Activated CD8-positive, alpha-beta memory T cell treated with anti-CD3 and anti-CD28 coated beads, Interleukin-2, amount 50 U/mL, for 24 hours (primary cell): Measurements from ENCODE around the gene RAD23A.
A peak's percentile ranks its signal among the peaks of the same experiment; 100 is the strongest.
"Not testable (repeated sequence)": the region's sequence is repeated elsewhere in the genome, so short reads cannot be mapped to it uniquely, and the experiment has no call there.

ENCODE experiments used
- DNase-seq: peaks from one replicate; pipeline ENCODE4 v3.0.0-alpha.2; 2020; ENCODE audit errors: extremely low read depth

Gene RAD23A

DNA sequence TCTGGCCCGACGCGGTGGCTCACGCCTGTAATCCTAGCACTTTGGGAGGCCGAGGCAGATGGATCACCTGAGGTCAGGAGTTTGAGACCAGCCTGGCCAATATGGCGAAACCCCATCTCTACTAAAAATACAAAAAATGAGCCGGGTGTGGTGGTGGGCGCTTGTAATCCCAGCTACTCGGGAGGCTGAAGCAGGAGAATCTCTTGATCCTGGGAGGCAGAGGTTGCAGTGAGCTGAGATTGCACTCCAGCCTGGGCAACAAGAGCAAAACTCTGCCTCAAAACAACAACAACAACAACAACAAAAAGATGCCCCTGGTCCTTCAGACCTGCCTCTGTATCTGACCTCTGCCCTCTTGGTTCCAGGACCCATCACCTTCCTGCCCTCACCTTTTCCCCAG is 9.9 kb downstream of the RAD23A start:
- not testable (repeated sequence) for DNase-seq

DNA sequence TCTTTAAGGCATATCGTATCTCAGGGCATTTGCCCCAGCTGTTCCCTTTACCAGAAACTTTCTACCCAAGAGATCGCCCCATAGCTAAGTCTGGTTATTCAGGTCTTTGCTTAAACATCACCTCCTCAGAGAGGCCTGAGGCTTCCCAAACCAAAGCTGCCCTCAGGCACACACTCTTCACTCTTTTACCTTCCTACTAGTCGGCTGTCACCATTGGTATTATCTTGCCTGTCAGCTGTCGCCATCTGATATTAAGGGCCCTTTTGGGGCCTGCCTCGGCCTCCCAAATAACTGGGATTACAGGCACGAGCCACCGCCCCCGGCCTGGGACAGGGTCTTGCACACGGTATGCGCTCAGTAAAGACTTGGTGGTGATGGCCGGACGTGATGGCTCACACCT is 10.3 kb downstream of the RAD23A start:
- no peak for DNase-seq

DNA sequence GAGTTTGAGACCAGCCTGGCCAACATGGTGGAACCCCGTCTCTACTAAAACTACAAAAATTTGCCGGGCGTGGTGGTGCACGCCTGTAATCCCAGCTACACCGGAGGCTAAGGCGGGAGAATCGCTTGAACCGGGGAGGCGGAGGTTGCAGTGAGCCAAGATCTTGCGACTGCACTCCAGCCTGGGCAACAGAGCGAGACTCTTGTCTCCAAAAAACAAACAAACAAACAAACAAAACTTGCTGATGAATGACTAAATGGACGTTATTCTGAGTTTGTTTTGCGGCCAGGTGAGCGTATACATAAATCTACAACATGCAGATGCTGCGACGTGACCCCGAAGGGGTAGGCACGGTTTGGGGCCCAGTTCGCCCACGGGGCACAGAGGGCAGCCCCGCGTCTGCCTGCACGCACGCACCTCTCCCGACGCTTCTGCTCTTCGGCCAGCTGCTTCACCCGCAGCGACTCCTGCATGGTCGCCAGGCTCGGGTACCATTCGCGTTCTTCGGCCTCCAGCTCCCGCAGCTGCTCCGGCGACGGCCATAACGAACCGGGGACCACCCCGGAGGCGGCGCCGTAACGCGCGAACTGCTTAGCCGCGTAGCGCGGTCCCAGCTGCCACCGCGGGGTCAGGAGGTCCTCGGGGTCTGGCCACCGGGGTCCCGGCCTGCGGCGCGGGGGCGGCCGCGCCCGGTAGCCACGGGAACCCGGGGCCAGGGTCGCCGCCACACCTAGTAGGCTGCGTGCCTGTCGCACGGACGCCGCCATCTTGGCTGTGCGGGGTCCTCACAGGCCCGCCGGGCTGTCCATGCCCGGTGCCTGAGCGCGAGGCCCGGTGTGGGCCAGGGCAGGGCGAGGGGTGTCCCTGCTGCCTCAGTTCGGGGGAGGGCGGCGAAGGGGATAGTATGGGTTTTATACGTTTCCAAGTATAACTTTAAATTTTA is 11.1 kb downstream of the RAD23A start, which contains the start of gene GADD45GIP1:
Gene GADD45GIP1 (minus strand): TSS at position 778 of the 943 bp plus-strand sequence. CDS start 11 bp downstream, at position 767.
- no peak for DNase-seq

DNA sequence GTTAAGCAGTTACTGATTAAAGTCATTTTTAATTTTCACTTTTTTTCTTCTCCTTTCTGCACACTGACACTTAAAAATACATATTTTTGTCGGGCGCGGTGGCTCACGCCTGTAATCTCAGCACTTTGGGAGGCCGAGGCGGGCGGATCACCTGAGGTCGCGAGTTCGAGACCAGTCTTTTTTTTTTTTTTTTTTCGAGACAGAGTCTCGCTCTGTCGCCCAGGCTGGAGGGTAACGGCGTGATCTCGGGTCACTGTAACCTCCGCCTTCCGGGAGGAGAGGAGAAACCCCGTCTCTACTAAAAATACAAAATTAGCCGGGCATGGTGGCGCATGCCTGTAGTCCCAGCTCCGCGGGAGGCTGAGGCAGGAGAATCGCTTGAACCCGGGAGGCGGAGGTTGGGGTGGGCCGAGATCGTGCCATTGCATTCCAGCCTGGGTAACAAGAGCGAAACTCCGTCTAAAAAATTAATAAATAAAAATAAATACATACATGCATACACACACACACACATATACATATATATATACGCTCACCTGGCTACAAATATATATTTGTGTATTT is 11.8 kb downstream of the RAD23A start:
- not testable (repeated sequence) for DNase-seq

DNA sequence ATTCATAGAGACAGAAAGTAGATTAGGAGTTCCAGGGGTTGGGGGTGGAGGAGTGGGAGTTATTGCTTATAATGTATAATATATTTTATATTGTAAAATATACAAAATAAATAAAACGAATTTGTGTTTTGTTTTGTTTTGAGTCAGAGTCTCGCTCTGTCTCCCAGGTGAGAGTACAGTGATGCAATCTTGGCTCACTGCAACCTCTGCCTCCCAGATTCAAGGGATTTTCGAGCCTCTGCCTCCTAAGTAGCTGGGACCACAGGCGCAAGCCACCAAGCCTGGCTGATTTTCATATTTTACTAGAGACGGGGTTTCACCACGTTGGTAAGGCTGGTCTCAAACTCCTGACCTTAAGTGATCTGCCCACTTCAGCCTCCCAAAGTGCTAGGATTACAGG is 13.8 kb downstream of the RAD23A start:
- no peak for DNase-seq

DNA sequence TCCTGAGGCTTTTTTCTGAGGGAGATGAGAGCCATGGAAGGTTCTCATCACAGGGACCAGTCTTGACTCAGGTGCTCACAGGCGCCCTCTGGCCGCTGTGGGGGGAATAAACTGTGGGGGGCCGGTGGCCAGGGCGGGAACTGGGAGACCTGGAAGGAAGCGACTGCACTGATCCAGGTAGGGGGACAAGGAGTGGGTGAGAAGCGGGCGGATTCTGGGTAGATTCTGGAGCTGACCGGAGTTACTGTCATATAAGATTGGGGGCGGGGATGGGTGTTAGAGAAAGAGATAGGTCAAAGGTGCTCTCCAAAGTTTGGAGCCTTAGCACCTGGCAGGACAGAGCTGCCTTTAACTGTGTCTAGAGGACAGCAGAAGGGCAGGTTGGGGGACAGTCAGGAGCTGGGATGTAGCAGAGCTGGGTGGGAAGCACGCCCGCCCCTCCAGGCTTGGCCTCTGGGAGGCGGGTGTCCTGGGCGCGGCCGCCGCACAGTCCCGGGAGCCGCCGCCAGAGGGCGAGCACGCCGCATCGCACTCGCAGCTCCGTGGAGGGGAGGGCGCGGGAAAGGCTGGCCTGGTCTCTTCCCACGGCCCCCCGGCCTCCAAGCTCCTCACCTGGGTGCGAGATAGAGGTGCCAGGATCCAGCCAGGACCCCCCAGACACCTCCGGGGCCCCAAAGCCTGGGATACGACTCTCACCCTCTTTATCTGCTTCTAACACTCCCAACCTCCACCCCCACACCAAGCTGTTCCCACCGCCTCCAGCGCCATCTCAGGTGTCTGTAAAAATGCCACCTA is 19.6 kb downstream of the RAD23A start:
- no peak for DNase-seq

DNA sequence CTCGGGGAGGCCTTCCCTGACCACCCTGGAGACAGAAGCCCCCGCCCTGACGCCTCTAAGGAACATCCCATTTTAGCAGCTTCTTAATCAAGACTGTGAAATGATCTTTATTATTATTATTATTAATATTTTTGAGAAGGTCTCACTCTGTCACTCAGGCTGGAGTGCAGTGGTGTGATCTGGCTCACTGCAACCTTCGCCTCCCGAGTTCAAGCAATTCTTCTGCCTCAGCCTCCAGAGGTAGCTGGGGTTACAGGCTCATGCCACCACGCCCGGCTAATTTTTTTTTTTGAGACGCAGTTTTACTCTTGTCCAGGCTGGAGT is 20.1 kb downstream of the RAD23A start:
- DNase-seq, result no peak

DNA sequence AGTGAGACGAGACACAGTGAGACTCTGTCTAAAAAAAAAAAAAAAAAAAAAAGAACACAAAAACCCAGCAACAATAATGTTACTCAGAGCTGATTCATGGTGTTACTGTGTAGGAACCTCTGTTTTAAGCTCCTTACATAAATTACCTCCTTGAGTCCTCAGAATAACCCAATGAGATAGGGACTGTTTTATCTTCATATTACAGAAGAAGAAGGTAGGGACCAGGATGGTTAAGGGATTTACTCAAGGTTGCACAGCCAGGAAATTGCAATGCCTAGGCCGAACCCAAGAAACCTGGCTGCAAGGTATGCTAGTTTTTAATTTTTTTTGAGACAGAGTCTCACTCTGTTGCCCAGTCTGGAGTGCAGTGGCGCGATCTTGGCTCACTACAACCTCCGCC is 22.2 kb downstream of the RAD23A start:
- no peak for DNase-seq

DNA sequence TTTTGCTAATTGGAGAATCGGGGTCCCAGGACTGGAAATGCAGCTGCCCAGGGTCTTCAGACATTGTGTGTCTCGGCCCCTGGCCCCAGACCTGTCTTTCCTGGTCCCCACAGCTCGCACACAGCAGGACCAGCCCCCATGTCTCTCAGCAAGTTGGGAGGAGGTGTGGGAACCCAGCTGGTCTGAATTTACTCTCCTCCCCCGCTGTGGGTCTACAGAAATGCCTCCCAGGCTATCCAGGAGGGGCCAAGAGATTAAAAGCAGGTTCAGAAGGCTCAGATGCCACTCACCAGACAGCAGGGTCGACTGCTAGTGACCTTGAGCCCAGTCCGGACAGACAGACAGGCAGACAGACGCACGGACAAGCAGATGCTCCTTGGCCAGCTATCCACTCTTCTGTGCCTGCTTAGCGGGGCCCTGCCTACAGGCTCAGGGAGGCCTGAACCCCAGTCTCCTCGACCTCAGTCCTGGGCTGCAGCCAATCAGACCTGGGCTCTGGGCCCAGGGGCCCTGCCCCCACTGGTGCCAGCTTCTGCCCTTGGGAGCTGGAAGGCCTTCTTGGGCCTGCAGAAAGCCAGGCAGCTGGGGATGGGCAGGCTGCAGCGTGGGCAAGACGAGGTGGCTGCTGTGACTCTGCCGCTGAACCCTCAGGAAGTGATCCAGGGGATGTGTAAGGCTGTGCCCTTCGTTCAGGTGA is 23.8 kb downstream of the RAD23A start, which contains the start of gene DAND5:
Gene DAND5 (plus strand): TSS at position 285 of the 697 bp plus-strand sequence. CDS start 85 bp downstream, at position 370.
- no peak for DNase-seq

DNA sequence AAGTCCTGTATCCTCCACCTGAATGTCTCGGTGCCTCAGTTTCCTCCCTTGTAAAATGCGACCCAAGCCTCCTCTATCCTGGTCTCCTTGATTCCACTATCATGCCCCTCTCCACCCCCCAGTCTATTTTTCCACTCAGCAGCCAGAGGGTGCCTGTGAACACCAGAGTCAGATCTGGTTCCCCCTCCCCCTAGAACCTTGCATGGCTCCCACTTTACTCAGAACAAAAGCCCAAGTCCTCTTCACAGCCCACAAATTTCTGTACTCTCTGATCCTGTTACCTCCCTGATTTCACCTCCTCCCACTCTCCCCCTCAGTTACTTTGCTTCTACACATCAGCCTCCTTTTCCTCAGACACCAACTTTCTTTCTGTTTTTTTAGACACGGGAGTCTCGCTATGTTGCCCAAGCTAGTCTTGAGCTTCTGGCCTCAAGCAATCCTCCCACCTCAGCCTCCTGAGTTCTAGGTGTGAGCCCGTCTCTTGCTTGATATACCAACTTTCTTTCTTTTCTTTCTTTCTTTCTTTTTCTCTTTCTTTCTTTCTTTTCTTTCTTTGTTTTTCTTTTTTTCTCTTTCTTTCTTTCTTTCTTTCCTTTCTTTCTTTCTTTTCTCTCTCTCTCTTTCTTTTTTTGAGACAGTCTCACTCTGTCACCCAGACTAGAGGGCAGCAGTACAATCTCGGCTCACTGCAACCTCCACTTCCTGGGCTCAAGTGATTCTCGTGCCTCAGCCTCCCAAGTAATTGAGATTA is 24.6 kb downstream of the RAD23A start:
- no peak for DNase-seq

DNA sequence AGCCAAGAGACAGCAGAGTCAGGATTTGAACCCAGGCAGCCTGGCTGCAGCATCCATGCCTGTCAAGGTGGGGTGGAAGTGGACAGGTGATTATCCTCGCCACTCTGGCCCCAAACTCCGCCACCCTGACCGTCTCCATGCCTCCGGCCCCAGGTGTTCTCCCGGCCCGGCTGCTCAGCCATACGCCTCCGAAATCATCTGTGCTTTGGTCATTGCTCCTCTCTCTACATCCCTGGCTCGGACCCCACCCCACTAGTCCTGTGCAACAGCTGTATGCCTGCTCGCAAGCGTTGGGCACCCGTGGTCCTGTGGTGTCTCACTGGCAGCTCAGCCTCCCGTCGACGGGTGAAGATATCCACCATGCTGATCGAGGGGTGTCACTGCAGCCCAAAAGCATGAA is 27.6 kb downstream of the RAD23A start:
- no peak for DNase-seq

DNA sequence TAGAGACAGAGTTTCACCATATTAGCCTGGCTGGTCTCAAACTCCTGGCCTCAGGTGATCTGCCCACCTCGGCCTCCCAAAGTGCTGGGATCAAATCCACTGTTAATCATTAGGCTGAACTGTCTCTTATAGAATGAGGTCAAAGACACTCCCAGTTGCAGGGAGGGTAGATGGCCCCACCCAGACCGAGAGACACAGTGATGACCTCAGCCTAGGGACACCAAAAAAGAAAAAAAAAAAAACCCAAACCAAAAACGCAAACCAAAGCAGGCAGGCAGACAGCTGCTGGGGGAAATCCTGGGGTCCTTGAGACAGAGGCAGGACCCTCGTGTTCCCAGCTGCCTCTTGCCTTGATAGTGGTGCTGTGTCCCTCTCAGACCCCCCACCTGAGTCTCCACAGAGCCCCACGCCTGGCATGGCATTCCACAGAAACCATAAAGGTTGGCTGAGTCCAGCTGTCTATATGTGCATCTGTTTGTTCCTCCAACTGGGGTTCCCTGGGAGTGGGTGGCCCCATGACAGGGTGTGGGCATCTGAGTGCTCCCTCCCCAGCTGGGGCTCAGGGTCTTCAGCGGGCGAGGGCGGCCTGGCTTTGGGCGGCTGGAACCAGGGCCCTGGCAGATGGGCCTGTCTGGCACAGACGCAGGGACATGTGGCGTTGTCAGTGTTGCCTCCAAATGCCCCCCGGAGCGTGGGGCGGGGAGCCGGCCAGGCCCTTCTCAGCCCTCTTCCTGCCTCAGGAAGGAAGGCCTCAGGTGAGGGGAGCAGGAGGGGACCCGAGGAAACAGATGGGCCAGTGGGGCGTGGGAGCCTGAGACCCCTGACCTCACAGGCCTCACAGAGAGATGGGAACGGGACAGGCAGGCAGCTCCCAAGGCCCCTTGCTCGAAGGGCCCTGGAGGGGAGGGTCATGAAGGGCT is 28.9 kb downstream of the RAD23A start:
- DNase-seq, result no peak

DNA sequence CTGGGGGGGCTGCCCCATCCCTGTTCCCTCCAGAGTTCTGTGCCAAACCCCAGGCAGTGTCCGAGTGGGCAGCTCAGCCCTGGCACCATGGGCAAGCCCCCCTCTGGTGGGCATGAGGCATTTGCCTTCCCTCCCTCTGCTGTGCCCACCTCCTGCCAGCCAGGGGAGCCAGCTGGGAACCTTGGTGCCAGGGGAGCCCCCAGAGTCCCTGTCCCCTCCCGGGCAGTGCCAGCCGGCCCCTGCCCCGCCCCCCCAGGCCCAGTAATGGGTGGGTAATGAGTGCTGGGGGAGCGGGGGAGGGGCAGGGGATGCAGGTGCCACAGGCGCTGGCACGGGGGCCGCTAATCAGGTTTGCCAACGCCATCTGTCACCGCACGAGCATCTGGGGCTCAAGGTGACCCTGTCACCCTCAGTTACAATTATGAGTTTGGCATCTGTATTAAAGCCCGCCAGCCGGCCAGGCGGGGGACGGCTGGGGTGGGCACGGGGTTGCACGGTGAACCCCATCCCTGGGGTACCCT is 29.6 kb downstream of the RAD23A start:
- DNase-seq, result no peak

DNA sequence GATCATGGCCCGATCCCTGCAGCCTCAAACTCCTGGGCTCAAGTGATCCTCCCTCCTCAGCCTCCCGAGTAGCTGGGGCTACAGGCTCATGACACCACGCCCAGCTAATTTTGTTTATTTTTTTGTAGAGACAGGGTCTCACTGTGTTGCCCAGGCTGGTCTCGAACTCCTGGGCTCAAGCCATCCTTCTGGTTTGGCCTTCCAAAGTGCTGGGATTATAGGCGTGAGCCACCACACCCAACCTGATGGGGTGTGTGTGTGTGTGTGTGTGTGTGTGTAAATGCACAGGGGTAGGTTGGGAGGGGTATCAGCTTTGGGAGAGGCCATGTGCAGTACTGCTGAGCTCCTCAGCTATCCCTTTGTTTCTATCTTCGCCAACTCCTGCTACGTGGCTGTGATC is 30.4 kb downstream of the RAD23A start:
- not testable (repeated sequence) for DNase-seq

DNA sequence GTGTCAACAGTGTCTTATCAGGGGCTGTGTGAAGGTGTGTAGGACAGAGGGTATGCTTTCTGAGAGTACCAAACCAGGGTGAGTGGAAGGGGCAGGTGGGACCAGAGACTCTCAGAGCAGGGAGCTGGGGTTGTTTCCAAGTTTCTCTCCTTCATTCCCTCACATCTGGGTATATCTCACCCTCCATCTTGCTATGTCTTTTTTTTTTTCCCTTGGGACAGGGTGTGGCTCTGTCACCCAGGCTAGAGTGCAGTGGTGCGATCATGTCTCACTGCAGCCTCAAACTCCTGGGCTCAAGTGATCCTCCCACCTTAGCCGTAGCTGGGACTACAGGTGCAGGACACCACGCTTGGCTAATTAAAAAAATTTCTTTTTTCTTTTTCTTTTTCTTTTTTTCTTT is 34.3 kb downstream of the RAD23A start:
- DNase-seq, result no peak

DNA sequence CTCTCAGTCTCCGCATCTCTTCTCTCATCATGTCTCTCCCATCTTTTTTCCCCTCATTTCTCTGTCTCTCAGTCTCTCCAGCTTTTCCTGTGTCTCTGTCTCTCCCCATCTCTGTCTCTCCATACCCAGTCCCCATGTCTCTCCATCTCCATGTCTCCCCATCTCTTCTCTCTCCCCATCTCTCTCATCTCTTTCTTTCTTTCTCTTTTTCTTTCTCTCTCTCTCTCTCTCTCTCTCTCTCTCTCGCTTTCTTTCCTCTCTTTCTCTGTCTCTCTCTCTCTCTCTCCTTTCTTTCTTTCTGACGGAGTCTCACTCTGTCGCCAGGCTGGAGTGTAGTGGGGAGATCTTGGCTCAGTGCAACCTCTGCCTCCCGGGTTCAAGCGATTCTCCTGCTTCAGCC is 37.0 kb downstream of the RAD23A start:
- no peak for DNase-seq

DNA sequence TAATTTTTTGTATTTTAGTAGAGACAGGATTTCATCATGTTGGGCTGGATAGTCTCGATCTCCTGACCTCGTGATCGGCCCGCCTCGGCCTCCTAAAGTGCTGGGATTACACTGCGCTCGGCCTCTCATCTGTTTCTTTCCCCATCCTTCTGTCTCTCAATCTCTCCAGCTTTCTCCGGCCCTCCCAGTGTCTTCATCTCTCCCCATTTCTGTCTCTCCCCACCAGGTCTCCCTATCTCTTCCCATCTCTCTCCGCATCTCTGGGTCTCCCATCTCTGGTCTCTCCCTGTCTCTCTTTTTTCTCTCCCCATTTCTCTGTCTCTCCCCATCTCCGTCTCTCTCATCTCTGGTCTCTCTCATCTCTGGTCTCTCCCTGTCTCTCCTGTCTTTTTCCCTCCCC is 37.4 kb downstream of the RAD23A start:
- no peak for DNase-seq

DNA sequence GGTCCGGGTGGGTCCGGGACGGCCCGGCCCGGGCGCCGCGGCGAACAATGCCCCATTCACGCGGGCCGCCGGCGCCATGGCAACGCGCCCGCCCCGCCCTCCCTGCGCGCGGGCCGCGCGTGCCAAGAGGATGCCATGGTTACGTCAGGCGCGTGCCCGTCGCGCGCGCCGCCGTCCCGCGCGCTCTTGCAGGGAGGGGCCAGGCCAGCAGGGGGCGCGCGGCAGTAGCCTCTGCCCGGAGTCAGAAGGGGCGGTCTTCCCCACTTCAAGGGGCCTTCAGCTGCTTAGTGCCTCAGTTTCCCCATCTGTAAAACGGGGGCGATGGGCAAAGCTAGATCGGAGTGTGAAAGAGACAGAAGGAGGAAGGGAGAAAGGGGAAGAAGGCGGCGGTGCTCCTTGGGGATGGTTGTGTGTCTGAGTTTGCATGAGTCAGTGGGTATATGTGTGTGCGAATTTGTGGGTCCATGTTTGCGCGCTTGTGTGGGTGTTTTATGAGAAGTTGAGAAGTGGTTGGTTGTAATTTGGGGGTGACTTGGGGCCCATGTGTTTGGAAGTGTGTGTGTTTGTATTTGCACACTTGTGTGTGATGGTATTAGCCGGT is 38.0 kb downstream of the RAD23A start:
- DNase-seq, result peak; percentile 51

DNA sequence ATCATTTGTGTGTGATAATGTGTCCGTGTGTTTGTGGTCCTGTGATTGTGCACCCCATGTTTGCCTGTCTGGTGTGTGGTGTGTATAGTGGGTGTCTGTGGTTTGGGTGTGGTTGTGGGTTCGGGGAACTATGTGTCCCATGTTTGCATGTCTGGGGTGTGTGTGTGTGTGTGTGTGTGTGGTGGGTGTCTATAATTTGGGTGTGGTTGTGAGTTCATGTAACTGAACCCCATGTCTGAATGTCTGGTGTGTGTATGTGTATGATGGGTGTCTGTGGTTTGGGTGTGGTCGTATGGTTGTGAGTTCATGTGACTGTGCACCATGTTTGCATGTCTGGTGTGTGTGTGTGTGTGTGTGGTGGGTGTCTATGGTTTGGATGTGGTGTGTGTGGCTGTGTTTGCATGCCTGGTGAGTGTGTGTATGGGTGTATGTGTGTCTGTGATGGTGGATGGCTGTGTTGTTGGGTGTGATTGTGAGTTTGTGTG is 38.5 kb downstream of the RAD23A start:
- no peak for DNase-seq
